NCI-H446 (cell line): ENCODE results near the gene COL18A1.
A peak's percentile ranks its signal among the peaks of the same experiment; 100 is the strongest.

Experiments used
- DNase-seq, 2 experiments: peaks; one replicate each; lab custom pipeline; 2025; lab: John Stamatoyannopoulos, UW

COL18A1 gene

GRCh38 chr21:45468971-45469272 is 64.0 kb downstream of the COL18A1 start:
- no peak for DNase-seq

- DNase-seq, result no peak
Observed at GRCh38 chr21:45469273-45470086, 64.5 kb downstream of the COL18A1 start.

- DNase-seq, result no peak
Observed at GRCh38 chr21:45470087-45470515, 65.1 kb downstream of the COL18A1 start.

- DNase-seq, result no peak
Observed at GRCh38 chr21:45470773-45471524, 66.0 kb downstream of the COL18A1 start.

- no peak for DNase-seq
Observed at GRCh38 chr21:45471525-45472221, 66.7 kb downstream of the COL18A1 start.

- DNase-seq, result no peak
Observed at GRCh38 chr21:45472445-45473365, 67.7 kb downstream of the COL18A1 start.

GRCh38 chr21:45473496-45474322 is 68.7 kb downstream of the COL18A1 start:
- no peak for DNase-seq

GRCh38 chr21:45474323-45474950 is 69.5 kb downstream of the COL18A1 start:
- DNase-seq, result no peak

- no peak for DNase-seq
Observed at GRCh38 chr21:45475004-45475685, 70.2 kb downstream of the COL18A1 start.

GRCh38 chr21:45475797-45476570 is 71.0 kb downstream of the COL18A1 start:
- no peak for DNase-seq

GRCh38 chr21:45476582-45476981 is 71.6 kb downstream of the COL18A1 start:
- DNase-seq, result no peak

GRCh38 chr21:45477176-45478114 is 72.5 kb downstream of the COL18A1 start:
- no peak for DNase-seq

- DNase-seq, result peak; percentile 42 to 70
Observed at GRCh38 chr21:45478115-45478801, 73.3 kb downstream of the COL18A1 start.

GRCh38 chr21:45478816-45479669 is 74.1 kb downstream of the COL18A1 start:
- no peak for DNase-seq

GRCh38 chr21:45479691-45480675 is 75.0 kb downstream of the COL18A1 start:
- DNase-seq, result no peak
